Measurements from ENCODE around the gene SLC38A10. TPM values are rescaled to one million over a fixed set of nuclear protein-coding genes. Genes with fewer than 3 reads are reported as not detected.

The SLC38A10 gene
- polyA plus RNA-seq, 4 donors, result 55.3 to 72.5 (median 58.5) TPM

GRCh38 chr17:81301195-81302144, 6.4 kb upstream of the SLC38A10 start:
- no peak for DNase-seq (ENCODE audit: low read depth in 4 of 4, low spot score in 3 of 4)

DNA sequence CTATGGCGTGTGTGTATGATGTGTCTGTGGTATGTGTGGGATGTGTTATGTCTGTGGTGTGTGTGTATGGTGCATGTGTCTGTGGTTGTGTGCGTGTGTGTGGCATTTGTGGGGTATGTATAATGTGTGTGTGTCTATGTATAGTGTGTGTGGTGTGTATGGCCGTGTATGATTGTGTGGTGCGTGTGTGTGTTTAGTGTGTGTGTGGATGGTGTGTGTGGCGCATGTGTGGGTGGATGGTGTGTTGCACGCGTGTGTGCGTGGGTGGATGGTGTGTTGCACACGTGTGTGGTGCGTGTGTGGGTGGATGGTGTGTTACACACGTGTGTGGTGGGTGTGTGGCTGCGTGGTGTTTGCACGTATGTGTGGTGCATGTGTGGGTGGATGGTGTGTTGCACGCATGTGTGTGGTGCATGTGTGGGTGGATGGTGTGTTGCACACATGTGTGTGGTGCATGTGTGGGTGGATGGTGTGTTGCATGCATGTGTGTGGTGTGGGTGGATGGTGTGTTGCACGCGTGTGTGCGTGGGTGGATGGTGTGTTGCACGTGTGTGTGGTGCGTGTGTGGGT, 5.6 kb upstream of the SLC38A10 start:
- DNase-seq (ENCODE audit: low read depth in 4 of 4, low spot score in 3 of 4), result no peak

DNA sequence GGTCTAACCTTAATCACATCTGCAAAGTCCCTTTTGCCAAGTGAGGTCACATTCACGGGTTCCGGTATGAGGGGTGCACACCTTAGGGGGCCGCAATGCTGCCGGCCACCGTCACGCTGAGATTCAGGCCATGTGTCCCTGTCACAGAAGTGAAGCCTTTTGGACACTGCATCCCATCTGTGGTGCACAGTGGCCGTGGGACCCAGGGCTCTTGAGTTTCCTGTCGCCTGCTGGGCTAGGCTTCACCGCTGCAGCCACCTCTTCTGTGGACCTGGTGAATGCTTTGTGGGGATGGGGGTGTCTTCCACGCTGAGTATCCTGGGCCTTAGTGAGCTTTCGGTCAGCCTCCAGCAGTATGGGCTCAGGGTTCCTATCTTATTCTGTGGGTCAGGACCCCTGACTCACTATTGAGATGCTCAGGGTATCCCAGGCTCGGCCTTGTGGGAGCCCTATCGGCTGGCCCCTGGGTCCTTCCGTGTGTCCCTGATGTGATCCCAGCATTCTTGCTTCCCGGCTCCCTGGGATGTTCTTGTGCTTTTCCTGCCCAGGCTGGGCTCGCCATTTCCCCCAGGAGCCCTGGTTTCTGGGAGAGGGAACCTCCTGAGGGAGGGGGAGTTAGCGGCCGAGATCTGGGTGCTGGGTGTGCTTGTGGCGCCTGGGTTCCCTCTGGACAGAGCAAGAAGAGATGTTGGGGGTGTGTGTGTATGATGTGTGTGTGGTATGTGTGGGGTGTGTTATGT, 4.9 kb upstream of the SLC38A10 start:
- DNase-seq (ENCODE audit: low read depth in 4 of 4, low spot score in 3 of 4), result no peak

DNA sequence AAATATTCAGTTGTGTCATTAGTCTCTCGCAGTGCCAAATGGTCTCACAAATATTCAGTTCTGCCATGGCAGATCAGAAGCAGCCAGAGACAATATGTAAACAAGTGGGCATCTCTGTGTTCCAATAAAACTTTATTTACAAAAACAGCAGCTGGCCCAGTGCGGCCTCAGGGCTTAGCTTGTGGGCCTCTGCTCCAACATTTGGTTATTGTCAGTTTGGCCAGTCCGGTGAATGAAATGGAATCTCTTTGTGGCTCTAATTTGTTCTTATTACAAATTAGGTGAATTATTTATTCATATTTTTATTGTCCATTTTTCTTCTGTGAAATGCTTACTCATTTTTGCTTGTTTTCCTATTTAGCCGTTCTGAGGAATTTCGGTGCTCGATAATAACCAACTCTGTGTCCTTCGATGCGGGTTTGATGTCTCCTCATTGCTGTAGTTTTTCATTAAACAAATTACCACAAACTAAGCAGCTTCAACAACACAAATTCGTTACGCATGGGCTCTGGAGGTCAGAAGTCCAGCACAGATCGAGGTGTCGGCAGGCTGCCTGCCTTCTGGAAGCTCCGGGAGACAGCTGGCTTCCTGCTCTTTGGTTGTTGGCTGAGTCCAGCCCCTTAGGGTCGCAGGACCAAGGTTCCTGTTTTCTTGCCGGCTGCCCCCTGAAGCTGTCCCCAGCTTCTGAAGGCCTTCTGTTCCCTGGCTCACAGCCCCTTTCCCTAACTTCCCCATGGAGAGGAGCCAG, 4.1 kb upstream of the SLC38A10 start:
- no peak for DNase-seq (ENCODE audit: low read depth in 4 of 4, low spot score in 3 of 4)

DNA sequence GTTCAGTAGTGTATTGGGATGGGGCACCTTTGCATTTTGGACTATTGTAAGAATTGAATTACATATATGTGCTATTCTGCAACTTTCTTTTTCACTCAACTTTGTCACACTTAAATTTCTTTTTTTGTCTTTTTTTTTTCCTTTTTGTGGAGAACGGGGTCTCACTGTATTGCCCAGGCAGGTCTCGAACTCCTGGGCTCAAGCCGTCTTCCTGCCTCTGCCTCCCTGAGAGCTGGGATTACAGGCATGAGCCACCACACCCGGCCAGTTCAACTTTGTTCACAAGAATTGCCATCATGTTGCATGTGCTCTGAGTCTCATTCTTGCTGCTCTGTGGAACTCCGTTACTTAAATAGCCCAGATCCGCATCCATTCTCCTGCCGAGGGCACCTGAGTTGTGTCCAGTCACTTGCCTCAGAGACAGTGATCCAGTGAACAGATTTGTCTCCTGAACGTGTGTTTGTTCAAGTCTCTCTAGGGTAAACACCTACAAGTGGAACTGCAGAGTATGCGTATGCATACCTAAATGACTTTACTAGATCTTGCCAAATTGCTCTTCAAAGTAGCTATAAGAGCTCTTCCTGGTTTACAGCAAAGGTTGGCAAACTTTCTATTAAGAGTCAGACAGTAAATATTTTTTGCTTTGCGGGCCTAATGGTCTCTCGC, 3.4 kb upstream of the SLC38A10 start:
- no peak for DNase-seq (ENCODE audit: low read depth in 4 of 4, low spot score in 3 of 4)

DNA sequence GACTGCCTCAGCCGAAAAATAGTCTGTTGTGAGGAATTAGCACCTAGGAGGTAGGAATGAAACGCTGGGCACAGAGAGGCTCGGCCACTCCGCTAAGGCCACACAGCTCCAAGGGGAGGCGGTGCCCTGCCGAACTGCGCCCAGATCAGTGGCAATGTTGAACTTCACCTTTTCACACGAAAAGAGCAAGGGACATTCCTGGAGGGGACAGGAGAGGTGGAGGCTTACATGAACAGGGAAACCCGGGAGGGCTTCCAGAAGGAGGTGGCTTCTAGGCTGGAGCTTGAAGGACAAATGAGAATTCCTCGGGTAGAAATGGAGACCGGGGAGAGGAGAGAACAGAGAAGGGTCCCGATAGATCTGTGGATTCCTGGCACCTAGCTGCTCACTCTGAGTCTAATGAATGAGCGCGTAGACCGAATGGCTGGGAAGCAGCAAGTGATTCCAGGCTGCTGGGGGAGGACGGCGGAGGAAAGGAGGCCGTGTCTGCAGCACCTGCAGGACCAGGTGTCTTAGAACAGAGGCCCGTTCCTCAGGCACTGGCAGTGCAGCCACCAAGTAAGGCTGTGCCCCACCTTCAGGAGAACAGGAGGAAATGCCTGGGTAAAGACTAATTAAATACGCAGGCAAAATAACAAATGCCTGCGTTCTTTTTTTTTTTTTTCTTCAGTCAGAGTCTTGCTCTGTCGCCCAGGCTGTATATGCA, 722 bp upstream of the SLC38A10 start:
- DNase-seq (ENCODE audit: low read depth in 4 of 4, low spot score in 3 of 4), result no peak

GRCh38 chr17:81294512-81295030, 536 bp downstream of the SLC38A10 start:
- no peak for DNase-seq (ENCODE audit: low read depth in 4 of 4, low spot score in 3 of 4)

- no peak for DNase-seq (ENCODE audit: low read depth in 4 of 4, low spot score in 3 of 4)
These were observed 2.7 kb downstream of the SLC38A10 start for GRCh38 chr17:81292450-81292849.

- DNase-seq (ENCODE audit: low read depth in 4 of 4, low spot score in 3 of 4), result no peak
These were observed 3.4 kb downstream of the SLC38A10 start for GRCh38 chr17:81291662-81292061.

- no peak for DNase-seq (ENCODE audit: low read depth in 4 of 4, low spot score in 3 of 4)
These were observed 4.9 kb downstream of the SLC38A10 start for GRCh38 chr17:81290230-81290629.

- no peak for DNase-seq (ENCODE audit: low read depth in 4 of 4, low spot score in 3 of 4)
These were observed 5.5 kb downstream of the SLC38A10 start for GRCh38 chr17:81289627-81290026.

GRCh38 chr17:81288715-81289114, 6.4 kb downstream of the SLC38A10 start:
- no peak for DNase-seq (ENCODE audit: low read depth in 4 of 4, low spot score in 3 of 4)

DNA sequence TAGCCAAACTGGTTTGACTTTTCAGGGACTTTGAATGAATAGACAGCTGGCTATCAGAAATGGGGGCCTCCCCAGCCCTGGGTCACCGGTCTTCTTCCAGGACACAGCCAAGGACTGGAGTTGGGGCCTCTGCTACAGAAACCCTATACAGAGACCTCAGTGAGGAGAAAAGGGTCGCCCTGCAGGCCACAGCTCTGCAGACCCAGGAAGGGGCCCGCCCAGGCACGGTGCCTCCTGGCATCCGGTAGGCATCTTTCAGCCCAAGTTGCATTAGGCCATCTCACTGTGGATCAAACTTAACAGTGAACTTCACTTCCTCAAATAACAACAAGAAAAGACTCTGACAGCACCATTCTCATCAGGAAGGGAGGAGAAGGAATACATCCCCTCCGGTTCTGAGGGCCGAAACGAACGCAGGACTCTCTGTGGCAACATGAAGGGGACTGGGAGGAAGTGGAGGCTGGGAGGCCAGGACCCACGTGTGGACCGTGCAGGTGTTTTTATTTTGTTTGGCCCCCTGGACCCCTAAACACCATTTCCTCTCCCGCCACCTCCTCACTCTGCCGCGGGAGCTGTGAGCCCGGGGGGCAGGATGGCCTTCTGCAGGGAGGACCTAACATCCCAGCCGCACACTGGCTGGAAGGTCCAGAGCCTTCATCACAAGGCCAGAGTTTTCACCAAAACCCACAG, 7.2 kb downstream of the SLC38A10 start:
- no peak for DNase-seq (ENCODE audit: low read depth in 4 of 4, low spot score in 3 of 4)

DNA sequence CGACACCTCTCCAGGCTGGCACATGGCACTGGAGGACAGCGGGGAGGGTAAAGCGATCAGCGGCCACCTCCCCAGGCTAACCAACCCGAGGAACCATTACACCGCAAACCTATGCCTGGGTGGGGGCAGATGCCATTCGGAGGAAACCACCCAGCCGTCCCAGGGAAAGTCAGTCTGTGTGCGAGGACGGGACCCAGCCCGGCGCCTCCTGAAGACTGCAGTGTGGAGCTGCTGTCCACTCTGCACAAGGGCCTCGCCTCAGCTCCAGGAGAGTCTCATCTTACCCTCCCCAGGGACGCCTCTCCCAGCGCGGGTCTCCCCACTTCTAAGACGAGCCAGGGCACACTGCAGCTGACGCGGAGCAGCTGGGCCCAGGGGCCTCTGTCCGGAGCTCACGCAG, 8.0 kb downstream of the SLC38A10 start:
- DNase-seq (ENCODE audit: low read depth in 4 of 4, low spot score in 3 of 4), result no peak

GRCh38 chr17:81286491-81287145, 8.5 kb downstream of the SLC38A10 start:
- DNase-seq (ENCODE audit: low read depth in 4 of 4, low spot score in 3 of 4), result no peak

DNA sequence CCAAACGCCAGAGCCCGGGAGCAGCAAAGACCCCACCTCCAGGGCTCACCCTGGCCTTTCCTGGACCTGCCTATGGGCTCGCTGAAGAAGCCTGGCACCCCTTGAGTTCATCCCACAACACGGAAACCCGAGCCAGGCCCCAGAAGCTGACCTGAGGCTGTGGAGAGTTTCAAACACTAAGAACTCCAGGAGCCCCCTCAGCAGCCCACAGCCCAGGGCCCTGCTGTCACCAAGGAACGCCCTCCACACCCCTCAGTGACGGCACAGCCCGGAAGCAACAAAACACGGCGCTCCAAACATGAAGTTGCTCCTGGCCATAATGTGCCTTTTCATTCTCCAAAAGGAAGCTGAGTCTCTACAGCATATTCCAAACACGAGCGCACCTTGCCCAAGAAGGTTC, 9.2 kb downstream of the SLC38A10 start:
- DNase-seq (ENCODE audit: low read depth in 4 of 4, low spot score in 3 of 4), result no peak

- no peak for DNase-seq (ENCODE audit: low read depth in 4 of 4, low spot score in 3 of 4)
These were observed 9.8 kb downstream of the SLC38A10 start for GRCh38 chr17:81285179-81285878.

DNA sequence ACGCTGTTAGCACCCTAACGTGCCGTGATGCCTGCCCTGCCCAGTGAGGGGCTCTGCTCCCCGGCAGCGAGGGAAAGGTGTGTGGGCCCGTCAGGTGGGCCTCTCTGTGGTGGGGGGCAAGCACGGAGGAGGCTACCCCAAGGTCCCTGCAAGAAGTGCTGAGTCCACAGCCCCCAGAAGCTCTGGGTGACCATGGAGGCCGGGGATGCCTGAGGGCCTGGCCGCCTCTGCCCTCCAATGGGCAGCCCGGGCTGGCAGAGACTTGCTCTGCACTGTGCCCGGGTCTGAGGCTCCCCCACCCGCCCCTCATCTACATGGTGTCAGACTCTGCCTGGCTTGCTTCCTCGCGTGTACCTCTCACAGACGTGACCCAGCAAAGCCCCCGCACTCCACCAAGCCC, 12.2 kb downstream of the SLC38A10 start:
- no peak for DNase-seq (ENCODE audit: low read depth in 4 of 4, low spot score in 3 of 4)

Data from right renal pelvis (tissue), 4 donors.